NCI-H460 (cell line): ENCODE data around the gene TBKBP1. TPM values are rescaled to one million over a fixed set of nuclear protein-coding genes. Genes with fewer than 3 reads are reported as not detected.
"Not testable (repeated sequence)": the region's sequence is repeated elsewhere in the genome, so short reads cannot be mapped to it uniquely, and the experiment has no call there.

Experiments
- DNase-seq: peaks from one replicate; pipeline ENCODE4 v3.0.0-alpha.2; 2016; ENCODE audit warnings: low read depth; ENCODE audit errors: extremely low read depth
- total RNA-seq: library from RNA; depleted of rRNA; stranded (reverse); fragments of >200 nt; shearing (Covaris generic); gene quantifications from 2 replicates; pipeline ENCODE4 v1.2.3, GENCODE V29; 2014

TBKBP1 gene
- total RNA-seq, 1 experiment from 2014 or later, result 5.3 TPM

DNA sequence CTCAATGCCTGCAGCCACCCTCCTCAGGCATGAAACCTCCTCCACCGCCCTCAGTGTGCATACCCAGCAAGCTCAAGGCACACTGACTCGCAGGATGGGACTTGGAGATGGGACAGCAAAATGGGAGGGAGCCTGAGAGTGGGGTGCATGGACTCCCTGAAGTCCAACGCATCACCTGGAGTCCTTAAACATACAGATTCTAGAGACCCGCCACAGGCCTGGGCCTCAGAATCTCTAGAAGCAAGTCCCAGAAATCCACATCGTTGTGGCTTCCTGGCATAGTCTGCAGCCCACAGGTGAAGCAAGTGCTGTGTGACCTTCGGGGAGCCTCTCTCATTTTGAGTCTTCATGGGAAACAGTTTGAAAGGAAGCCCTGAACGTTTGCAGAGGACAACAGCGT is 35.5 kb downstream of the TBKBP1 start:
- no peak for DNase-seq

- no peak for DNase-seq
Measured at GRCh38 chr17:47730681-47731080, 36.7 kb downstream of the TBKBP1 start.

- DNase-seq, result no peak
Measured at GRCh38 chr17:47731396-47731795, 37.4 kb downstream of the TBKBP1 start.

DNA sequence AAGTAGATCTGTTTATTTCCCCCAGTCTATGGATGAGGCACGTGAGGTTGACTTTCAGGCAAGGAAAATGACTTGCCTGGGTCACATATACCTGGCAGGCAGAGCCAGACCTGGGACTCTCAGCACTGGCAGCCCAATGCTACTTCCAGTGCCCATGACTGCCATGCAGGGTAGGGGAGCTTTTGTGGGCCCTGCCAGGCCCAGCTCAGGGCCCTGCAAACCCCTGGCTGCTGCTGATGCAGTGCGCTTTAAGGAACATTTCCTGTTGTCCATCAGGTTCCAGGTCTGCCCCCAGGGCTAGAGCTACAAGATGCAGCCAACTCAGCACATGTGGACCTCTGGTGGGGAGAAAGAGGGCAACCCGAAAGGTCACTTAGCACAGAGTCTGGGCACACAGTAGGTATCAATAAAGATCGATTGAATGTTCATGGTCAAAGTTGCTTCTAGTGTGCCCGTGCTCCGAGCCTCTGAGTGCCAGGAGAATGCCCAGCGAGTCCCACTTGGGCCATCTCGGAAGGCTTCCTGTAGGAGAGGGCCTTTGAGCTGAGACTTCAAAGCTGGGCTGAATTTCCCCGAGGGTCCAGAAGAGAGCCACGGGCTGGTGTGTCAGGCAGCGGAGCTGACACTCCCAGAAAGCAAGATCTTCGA is 38.6 kb downstream of the TBKBP1 start:
- DNase-seq, result no peak

GRCh38 chr17:47733047-47733673 is 39.2 kb downstream of the TBKBP1 start, which contains the start of gene TBX21:
TBX21 (plus strand) TSS chr17:47733236; CDS start chr17:47733455, 219 bp downstream.
- DNase-seq, result peak; percentile 56

DNA sequence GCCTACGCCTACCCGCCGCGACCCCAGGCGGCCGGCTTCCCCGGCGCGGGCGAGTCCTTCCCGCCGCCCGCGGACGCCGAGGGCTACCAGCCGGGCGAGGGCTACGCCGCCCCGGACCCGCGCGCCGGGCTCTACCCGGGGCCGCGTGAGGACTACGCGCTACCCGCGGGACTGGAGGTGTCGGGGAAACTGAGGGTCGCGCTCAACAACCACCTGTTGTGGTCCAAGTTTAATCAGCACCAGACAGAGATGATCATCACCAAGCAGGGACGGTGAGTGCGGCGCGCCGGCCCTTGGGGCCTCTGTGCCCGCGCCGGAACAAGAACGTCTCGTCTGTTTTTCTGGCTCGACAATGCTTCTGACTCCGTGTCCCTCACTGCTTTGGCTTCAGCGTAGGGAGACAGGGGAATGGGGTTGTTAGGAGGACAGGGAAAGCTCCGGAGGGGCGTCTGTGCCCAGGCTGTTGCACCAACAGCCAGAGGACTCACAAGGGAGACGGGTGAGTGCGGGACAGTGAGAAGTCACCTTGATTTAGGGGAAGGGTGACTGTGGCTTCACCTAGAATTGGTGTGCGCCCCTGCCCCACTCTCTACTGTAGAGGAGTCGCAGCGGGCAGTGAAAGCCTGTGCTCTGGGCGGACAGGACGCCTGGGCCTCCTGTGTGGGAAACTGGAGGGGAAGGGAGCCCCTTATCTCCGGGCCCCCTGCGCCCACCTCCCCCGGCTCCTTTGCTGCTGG is 39.9 kb downstream of the TBKBP1 start:
- DNase-seq, result no peak

GRCh38 chr17:47735139-47735464 is 41.1 kb downstream of the TBKBP1 start:
- no peak for DNase-seq

DNA sequence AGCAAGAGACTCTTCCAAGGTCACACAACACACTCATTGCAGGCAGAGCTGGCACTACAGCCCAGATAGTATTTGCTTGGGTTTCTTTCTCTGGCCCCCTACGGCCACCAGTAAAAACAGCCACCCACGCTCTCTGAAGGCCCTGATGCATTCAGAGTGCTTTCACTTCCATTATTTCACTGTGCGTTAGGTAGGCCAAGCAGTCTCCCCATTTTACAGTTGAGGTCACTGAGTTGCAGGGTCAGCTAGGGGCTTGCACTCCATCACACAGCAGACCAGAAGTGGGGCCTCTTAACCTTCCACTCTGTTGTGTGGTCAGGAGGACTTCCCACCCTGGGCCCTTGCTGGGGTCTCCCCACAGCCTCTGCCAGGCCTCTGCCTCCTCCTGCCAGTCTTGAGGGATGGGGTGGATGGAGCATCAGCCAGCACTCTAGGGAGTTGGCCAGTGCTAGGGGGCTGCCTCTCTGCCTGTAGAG is 41.6 kb downstream of the TBKBP1 start:
- DNase-seq, result no peak

- DNase-seq, result no peak
Measured at GRCh38 chr17:47736501-47737495, 42.8 kb downstream of the TBKBP1 start.

GRCh38 chr17:47738178-47738577 is 44.2 kb downstream of the TBKBP1 start:
- DNase-seq, result no peak

- no peak for DNase-seq
Measured at GRCh38 chr17:47739150-47739549, 45.2 kb downstream of the TBKBP1 start.

DNA sequence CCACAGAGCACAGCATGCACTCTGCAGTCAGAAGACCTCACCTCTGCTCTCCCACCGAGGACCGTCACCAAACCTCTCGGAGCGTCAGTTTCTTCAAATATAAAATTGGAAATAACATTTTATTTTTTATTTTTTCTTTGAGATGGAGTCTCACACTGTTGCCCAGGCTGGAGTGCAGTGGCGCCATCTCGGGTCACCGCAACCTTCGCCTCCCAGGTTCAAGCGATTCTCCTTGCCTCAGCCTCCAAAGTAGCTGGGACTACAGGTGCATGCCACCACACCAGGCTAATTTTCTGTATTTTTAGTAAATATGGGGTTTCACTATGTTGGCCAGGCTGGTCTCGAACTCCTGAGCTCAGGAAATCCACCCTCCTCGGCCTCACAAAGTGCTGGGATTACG is 46.0 kb downstream of the TBKBP1 start:
- DNase-seq, result not testable (repeated sequence)

DNA sequence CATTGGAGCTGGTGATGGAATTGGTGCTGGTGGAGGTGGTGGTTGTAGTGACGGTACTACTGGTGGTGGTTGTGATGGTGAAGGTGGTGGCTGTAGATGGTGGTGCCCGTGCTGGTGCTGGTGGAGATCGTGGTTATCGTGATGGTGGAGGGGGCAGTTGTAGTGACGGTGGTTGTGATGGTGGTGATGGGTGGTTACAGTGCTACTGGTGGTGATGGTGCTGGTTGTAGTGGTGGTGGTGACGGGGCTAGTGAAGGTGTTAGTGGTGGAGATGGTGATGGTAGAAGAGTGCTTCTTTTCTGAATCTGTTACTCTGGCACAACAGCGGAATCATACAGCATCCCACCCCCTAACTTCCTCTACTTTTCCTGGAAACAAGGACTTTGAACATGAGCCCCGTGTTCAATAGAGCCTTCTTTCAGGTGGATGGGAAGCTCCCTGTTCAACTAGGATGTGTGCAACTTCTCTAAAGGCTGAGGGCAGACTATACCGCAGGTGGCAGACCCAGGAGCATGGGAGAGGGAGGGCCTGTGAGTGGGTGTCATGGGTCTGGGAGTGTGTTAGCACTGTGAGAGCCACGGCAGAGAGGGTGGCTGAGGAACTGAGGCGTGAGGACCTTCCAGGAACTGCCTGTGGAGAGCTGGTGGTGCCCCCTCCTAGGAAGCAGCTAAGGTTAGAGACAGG is 47.3 kb downstream of the TBKBP1 start:
- DNase-seq, result no peak

DNA sequence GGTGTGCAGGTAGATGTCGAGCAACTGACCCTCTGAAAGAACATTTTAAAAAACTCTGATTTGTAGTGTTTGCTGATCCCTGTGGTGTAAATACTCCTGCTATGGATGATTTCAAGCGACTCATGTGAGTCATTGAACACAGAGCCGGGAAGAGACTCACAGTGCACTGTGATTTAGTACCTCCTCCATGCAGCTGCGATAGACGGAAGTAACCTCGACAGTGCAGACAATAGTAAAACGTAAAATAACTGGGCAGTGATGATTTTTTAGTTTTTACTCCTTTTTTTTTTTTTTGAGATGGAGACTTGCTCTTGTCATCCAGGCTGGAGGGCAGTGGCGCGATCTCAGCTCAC is 47.8 kb downstream of the TBKBP1 start:
- no peak for DNase-seq

GRCh38 chr17:47742319-47743181 is 48.6 kb downstream of the TBKBP1 start:
- no peak for DNase-seq

- no peak for DNase-seq
Measured at GRCh38 chr17:47744168-47745036, 50.4 kb downstream of the TBKBP1 start.

GRCh38 chr17:47745037-47745380 is 51.0 kb downstream of the TBKBP1 start:
- DNase-seq, result no peak

GRCh38 chr17:47751471-47751870 is 57.5 kb downstream of the TBKBP1 start:
- no peak for DNase-seq
